Heart left ventricle (tissue), 16 donors: Measurements from ENCODE around the gene FOXN3. TPM values are rescaled to one million over a fixed set of nuclear protein-coding genes. Genes with fewer than 3 reads are reported as not detected.

ENCODE experiments used
- ATAC-seq, 4 donors: fragments of 200-7000 bp; cut with Tn5 transposase; one replicate each; pipeline ENCODE4 v1.9.1; 2020 to 2022; ENCODE audit warnings: moderate library complexity in 4 of 4, mild to moderate bottlenecking in 3 of 4, moderate number of reproducible peaks in 1 of 4
- DNase-seq, 5 donors: peaks; one replicate each; pipeline ENCODE4 v3.0.0-alpha.2; 2020
- H3K27ac ChIP-seq, 12 donors: fragments of 200-600 bp; sonication (generic) in 4 of 12; one replicate each; pipeline versions ENCODE4 v1.5.0 to v1.8.0; 2016 to 2022; ENCODE audit warnings: mild to moderate bottlenecking in 2 of 12
- H3K27me3 ChIP-seq, 9 donors: fragments of 200-600 bp; sonication (generic) in 2 of 9; one replicate each; pipeline versions ENCODE4 v1.5.1 to v1.8.0; 2016 to 2022; ENCODE audit warnings: mild to moderate bottlenecking in 3 of 9
- H3K36me3 ChIP-seq, 9 donors: fragments of 200-600 bp; sonication (generic) in 2 of 9; one replicate each; pipeline versions ENCODE4 v1.5.0 to v1.8.0; 2018 to 2022; ENCODE audit warnings: mild to moderate bottlenecking in 2 of 9
- H3K4me1 ChIP-seq, 12 donors: fragments of 200-600 bp; sonication (generic) in 4 of 12; one replicate each; pipeline versions ENCODE4 v1.5.0 to v1.8.0; 2016 to 2022; ENCODE audit warnings: mild to moderate bottlenecking in 3 of 12
- H3K4me3 ChIP-seq, 12 donors: fragments of 200-600 bp; sonication (generic) in 4 of 12; one replicate each; pipeline versions ENCODE4 v1.5.0 to v1.8.0; 2017 to 2022; ENCODE audit warnings: mild to moderate bottlenecking in 9 of 12, moderate library complexity in 4 of 12
- H3K9me3 ChIP-seq, 12 donors: fragments of 200-600 bp; sonication (generic) in 4 of 12; one replicate each; pipeline versions ENCODE4 v1.5.0 to v1.8.0; 2016 to 2022; ENCODE audit warnings: mild to moderate bottlenecking in 1 of 12
- CTCF ChIP-seq, 12 donors: fragments of 200-600 bp; sonication (generic) in 4 of 12; IDR thresholded peaks; one replicate each; pipeline versions ENCODE4 v1.5.0 to v1.8.0; 2018 to 2022; ENCODE audit warnings: antibody characterized with exemption in 12 of 12, mild to moderate bottlenecking in 5 of 12
- POLR2A ChIP-seq, 2 donors: fragments of 450-650 bp; IDR thresholded peaks; one replicate each; pipeline ENCODE4 v1.6.1; 2017; ENCODE audit warnings: antibody characterized with exemption in 2 of 2, mild to moderate bottlenecking in 2 of 2, moderate library complexity in 2 of 2
- WGBS, 4 donors: extraction: QIAGEN DNeasy Blood & Tissue Kit in 2 of 4; methylation state at CpG; one replicate each; pipeline versions ENCODE4 v1.1.5 to v1.1.7; 2013 to 2018; 5-methylcytosine and 5-hydroxymethylcytosine counted together
- intact Hi-C, 10 donors: fragments of 100-400 bp; cut with DNase I; formaldehyde crosslinking; loops; one replicate each; pipeline versions ENCODE4 v1.11.1 to v1.14.2; 2022
- polyA plus RNA-seq, 2 donors: library from polyadenylated mRNA; stranded (reverse); fragments of 200-250 nt; gene quantifications; one replicate each; pipeline ENCODE4 v1.2.3, GENCODE V29; 2013
- total RNA-seq, 9 donors: library from RNA; depleted of rRNA in 2 of 9; stranded (reverse); fragments of >200 nt in 2 of 9; fragmentation: NEBNext Ultra II Directional in 3 of 9; extraction: Animal tissue kit (Norgen Biotek cat#: 25700) in 3 of 9; gene quantifications; one replicate each; pipeline versions ENCODE4 v1.1.0 to v1.2.4, GENCODE V29; 2016 to 2023
- donor health status: ischemic (EF 13 %, LVEDD 7.1; RV severe dilation, severe dysfunction).
- donor health status: healthy with polysubstance abuse.
- donor health status: DM: no; HTN: yes; CAD: no.
- donor health status: DM: no; HTN: no; CAD: no.
- donor health status: ischemic (EF 25% LVEDD 6.9; RV normal size, moderate dysfunction).
- donor health status: ischemic (EF 25% LVEDD 5.7; RV mildly dilated, moderate dysfunction).
- donor health status: healthy.
- donor health status: DM: yes; HTN: yes; CAD: no.
- donor health status: ischemic (EF 35%, LVEDD 5.7; RV mildly dilated, moderate dysfunction).
- donor health status: nonischemic (EF 11% LVEDD 7.7; RV severe dilation, severe dysfunction).
- donor health status: DM: yes; HTN: yes; CAD: no.
- donor health status: PGD.
- donor health status: ischemic (EF 29% LVEDD 5.4; RV normal size, mild dysfunction).
- donor health status: nonischemic (EF 23%, LVEDD 6.1; RV moderate dilation, normal function).

The FOXN3 gene
- total and polyA plus RNA-seq, 11 donors: 24.4 to 161 (median 111) TPM

- H3K9me3 ChIP-seq: no peaks in the 10 kb centered on the region
- peak overlapping the region in 9 of 12 donors; percentile 13 to 38 (median 29) for H3K4me3 ChIP-seq
- WGBS, 4 donors: 7% methylated on average over 14 of the region's 14 CpGs
- peaks cover 10 to 63% (median 43%) of the 10 kb centered on the region in 12 donors for H3K4me1 ChIP-seq
- no peaks in the 10 kb centered on the region for H3K27me3 ChIP-seq
- no peak for TF ChIP-seq POLR2A (IDR thresholded peaks at IDR 0.05)
- no peak for TF ChIP-seq CTCF (IDR thresholded peaks at IDR 0.05)
- intact Hi-C loops: loop anchor here in 7 of 10 donors (5.0 to 10.0 kb wide), 5 partner anchors 89 to 129 kb away; partner anchors contain the start of gene FOXN3 (in 6 of the 7)
- DNase-seq: peak in 4 of 5 donors; percentile 54 to 76 (median 68)
- H3K36me3 ChIP-seq: no peaks in the 10 kb centered on the region
- ATAC-seq: peak; percentile 79 to 89 (median 85)
- peak overlapping the region; percentile 63 to 95 (median 91) for H3K27ac ChIP-seq
These were observed 113.3 kb downstream of the FOXN3 start for GRCh38 chr14:89303456-89304435.

DNA sequence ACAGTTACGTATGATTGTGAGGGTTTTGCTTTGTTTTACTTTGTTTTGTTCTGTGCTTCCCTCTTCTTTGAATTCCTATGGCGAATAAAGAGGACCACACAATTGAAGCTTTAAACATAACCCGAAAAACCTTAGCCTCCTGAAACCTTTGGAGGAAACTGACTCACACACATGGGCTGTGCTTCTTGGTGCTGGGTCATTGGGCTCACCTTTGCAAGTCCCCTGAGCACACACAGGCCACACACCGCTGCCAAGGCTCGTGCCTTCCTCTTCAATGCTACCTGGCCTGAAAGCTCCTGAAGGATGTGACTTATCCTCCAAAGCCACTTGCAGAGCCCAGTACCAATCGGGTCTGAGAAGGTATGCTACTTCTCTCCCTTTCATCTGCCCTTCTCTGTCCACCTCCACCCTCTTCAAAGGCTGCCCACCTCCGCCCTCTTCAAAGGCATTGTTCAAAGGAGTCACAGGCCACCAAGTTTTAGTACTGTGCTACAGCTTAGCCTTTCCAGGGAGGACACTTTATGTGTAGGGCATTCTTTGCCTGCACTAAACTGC is 114.6 kb downstream of the FOXN3 start:
- DNase-seq (no peak), ATAC-seq (no peak)
- no peak overlapping the region for H3K4me3 ChIP-seq
- H3K27me3 ChIP-seq: no peaks in the 10 kb centered on the region
- peaks cover 8 to 52% (median 40%) of the 10 kb centered on the region in 12 donors for H3K4me1 ChIP-seq
- intact Hi-C loops: loop anchor here in 7 of 10 donors (5.0 to 10.0 kb wide), 5 partner anchors 88 to 128 kb away; partner anchors contain the start of gene FOXN3 (in 6 of the 7)
- H3K36me3 ChIP-seq: no peaks in the 10 kb centered on the region
- peak overlapping the region in 11 of 12 donors; percentile 63 to 95 (median 91) for H3K27ac ChIP-seq
- 92 to 94% (median 93%) methylated on average over 7 of the region's 7 CpGs for WGBS, 4 donors
- no peaks in the 10 kb centered on the region for H3K9me3 ChIP-seq
- TF ChIP-seq POLR2A (IDR thresholded peaks at IDR 0.05): no peak
- TF ChIP-seq CTCF (IDR thresholded peaks at IDR 0.05): no peak

DNA sequence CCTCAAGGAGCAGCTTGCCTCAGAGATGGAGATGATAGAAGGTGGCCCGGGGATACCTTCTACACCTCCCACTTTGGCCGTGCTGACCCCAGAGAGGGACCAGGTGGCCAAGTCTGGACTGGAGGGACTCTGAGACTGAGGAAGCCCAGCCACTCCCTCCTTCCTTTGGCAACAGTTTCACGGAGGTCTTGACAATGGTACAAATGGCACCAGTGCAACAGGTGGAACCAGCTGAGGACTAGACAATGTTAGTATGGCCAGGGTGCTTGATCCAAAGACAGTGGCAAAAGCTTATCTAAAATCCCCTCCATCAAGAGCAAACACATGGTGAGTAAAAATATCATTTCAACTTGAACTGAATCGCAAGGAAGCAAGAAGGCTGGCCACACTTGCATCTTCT is 117.4 kb downstream of the FOXN3 start:
- Histone ChIP-seq H3K9me3 (no peaks in the 10 kb centered on the region), H3K4me3 (no peak overlapping the region), H3K27ac (no peak overlapping the region), H3K27me3 (no peaks in the 10 kb centered on the region), H3K4me1 (peaks cover 5 to 40% (median 27%) of the 10 kb centered on the region in 12 donors), H3K36me3 (no peaks in the 10 kb centered on the region)
- DNase-seq: no peak
- intact Hi-C loops: loop anchor here in 1 of 10 donors (10.0 kb wide), 1 partner anchor 95 kb away; no protein-coding TSS in a partner anchor
- no peak for TF ChIP-seq CTCF (IDR thresholded peaks at IDR 0.05)
- no peak for TF ChIP-seq POLR2A (IDR thresholded peaks at IDR 0.05)
- no peak for ATAC-seq
- WGBS, 4 donors: 84 to 95% (median 88%) methylated on average over 3 to 4 of the region's 4 CpGs
